ENCODE measurements around the gene C12orf76.

- TF ChIP-seq EP300 (IDR thresholded peaks at IDR 0.05; ENCODE audit: low read depth) (no peak), CTCF (IDR thresholded peaks at IDR 0.05) (no peak)
These were observed 42.2 kb downstream of the C12orf76 start for GRCh38 chr12:110006115-110006514.
